Sciatic nerve (tissue), 2 donors: ENCODE measurements around the gene RECK. TPM values are rescaled to one million over a fixed set of nuclear protein-coding genes. Genes with fewer than 3 reads are reported as not detected.

Experiments
- ATAC-seq: fragments of 200-7000 bp; cut with Tn5 transposase; one replicate; pipeline ENCODE4 v1.9.1; 2020; ENCODE audit warnings: mild to moderate bottlenecking, moderate library complexity
- DNase-seq: peaks from one replicate; pipeline ENCODE4 v3.0.0-alpha.2; 2020; ENCODE audit warnings: low spot score
- intact Hi-C: fragments of 100-400 bp; cut with DNase I; formaldehyde crosslinking; loops from one replicate; pipeline ENCODE4 v1.14.2; 2022
- total RNA-seq: library from RNA; stranded (reverse); fragmentation: NEBNext Ultra II Directional; extraction: Animal tissue kit (Norgen Biotek cat#: 25700); gene quantifications from one replicate; pipeline ENCODE4 v1.2.1, GENCODE V29; 2021
- donor health status: DM: no; HTN: no; CAD: no.
- donor health status: DM: no; HTN: no; CAD: no.

The RECK gene
- total RNA-seq, 1 donor from 2014 or later, result 24.0 TPM

DNA sequence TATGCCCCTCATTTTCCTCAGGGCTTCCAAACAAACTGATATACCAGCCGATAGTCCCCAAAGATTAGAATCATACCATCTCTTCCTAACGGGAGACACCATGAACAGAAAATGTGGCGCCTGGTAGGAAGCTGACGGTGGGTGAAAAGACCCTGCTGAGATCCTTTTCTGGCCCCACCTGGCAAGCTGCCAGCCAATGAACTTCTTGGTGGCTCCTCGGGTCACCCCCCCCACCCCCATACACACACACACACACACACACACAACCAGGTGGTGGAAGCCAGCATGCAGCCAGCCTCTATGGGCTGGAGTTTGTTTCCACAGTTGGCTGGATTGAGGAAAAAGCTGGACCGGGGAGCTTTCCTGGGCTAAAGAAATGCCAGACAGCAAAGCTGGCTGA lies 127.7 kb downstream of the RECK start:
- DNase-seq, result no peak
- ATAC-seq, result no peak
- intact Hi-C loops, result no loop called here

DNA sequence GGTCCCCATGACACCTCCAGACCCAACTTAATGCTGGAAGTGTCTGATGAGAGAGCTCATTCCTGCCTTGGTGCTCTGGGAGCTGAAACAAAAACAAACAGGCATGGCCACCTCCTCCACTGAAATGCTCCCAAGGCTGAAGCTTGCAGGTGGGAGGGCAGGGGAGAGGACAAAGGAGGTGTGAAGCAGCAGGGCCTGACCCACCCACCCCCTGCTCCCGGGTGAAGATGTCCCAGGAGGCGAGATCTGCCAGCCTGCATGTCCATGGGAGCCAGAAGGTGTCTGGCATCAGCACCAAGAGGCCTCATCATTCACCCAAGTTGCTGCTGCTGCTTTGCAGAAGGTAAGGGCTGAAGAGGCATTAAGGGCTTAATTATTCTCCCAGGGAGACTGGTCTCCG lies 128.3 kb downstream of the RECK start:
- ATAC-seq, result no peak
- intact Hi-C loops, result no loop called here
- no peak for DNase-seq

DNA sequence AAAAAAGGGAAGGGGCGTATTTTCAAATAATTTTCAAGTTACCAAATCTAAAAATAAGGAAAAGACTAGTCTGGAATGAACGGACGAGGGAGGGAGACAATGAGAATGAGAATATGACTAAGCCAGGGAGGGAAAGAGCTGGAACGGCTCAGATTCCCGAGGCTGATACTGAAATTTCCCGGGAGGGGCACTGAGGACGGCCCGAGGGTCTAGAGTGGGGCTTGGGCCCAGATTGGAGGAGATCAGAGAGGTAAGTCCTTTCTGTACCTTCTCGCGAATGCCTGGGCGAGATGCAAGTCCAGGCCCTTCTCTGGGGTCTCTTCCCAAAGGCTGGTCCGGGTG lies 129.1 kb downstream of the RECK start:
- intact Hi-C loops, result no loop called here
- DNase-seq (no peak), ATAC-seq (peak; percentile 46)

DNA sequence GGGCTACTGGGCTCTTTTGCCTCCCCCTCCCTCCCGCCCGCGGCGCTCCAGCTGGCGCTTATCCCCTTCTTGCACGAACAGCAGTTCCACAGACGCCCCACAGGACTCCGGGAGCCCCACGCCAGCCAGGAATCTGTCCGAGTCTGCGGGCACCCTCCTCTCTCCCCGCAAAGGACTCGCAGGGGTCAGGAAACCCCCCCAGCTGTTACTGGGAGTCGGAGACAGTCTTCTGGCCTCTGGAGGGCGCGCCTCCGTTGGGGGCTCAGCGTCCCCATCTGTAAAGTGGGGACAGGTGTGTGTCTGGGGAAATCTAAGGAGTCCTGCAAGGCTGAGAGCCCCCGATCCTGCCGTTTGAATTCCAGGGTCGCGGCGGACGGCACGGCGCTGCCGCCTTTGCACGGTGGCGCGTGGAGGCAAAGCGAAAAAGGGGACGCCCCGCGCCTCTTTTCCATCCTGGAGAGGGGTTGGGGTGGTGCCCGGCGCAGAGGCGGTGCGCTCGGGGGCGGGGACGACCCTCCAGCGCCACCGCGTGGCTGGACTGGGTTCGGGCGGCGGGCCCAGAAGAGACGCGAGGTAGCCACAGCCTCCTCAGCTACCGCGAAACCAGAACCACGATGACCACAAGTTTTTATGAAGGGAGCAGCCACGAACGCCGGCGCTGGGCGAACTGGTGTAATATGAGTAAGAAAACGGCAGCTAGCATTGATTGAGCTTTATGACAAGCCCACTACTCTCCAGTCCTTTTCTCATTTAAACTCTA lies 129.6 kb downstream of the RECK start:
- intact Hi-C loops, result no loop called here
- DNase-seq (peak; percentile 89), ATAC-seq (peak; percentile 91)

DNA sequence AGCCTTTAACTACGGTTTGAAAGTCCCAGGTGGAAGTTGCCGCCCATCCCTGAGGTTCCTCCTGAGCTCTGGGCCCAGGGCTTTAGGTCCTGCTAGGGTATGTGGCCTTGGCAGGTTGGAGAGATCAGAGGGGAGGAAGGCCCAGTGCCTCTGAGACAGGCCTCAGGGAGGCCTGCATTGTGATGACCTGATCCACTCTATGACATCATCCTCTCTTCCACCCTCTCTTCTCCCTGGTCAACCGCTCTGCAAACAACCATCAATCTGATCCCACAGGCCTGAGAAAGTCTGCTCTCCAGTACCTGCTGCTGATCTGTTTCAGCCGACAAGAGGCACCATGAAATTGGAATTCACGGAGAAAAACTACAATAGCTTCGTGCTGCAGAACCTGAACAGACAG lies 132.5 kb downstream of the RECK start, which contains the start of gene CCIN:
Gene CCIN, plus strand, starts transcription at position 223 of the 400 bp plus-strand sequence. Its CDS starts 115 bp downstream, at position 338.
- intact Hi-C loops, result no loop called here
- no peak for DNase-seq
- no peak for ATAC-seq

DNA sequence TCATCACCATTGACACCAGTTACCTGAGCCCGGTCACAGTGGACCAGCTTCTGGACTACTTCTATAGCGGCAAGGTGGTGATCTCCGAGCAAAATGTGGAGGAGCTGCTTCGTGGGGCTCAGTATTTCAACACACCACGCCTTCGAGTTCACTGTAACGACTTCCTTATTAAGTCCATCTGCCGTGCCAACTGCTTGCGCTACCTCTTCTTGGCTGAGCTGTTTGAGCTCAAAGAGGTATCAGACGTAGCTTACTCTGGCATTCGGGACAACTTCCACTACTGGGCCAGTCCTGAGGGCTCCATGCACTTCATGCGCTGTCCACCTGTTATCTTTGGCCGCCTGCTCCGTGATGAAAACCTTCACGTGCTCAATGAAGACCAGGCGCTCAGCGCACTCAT lies 133.0 kb downstream of the RECK start:
- no peak for ATAC-seq
- no peak for DNase-seq
- intact Hi-C loops, result no loop called here

DNA sequence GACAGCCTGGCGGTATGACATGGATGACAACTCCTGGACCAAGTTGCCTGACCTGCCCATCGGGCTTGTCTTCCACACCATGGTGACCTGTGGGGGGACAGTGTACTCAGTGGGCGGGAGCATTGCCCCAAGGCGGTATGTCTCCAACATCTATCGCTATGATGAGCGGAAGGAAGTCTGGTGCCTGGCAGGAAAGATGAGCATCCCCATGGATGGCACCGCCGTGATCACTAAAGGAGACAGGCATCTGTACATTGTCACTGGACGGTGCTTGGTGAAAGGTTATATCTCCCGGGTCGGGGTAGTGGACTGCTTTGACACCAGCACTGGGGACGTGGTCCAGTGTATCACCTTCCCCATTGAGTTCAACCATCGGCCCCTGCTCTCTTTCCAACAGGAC lies 133.8 kb downstream of the RECK start:
- peak; percentile 47 for DNase-seq
- no peak for ATAC-seq
- intact Hi-C loops, result no loop called here

DNA sequence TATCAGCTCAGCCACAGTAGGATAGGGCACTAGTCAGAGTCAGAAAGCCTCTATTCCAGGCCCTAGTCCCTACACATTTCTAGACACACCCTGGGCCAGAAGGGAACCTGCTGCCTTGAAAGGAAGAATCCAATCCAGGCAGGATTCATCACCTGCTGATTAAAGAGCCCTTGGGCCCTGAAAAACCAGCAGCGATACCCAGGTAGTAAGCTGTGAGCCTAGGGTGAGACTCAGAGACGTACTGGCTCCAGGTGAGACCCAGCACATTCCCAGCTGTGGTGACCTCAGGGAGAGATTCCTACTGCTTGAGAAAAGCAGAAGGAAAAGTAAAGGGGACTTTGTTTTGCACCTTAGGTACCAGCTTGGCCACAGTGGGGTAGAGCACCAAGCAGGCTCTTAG lies 137.1 kb downstream of the RECK start:
- intact Hi-C loops, result no loop called here
- peak; percentile 13 for DNase-seq
- ATAC-seq, result no peak

Other genes starting within 250 kb of the RECK start
- gene NPR2, start 245.3 kb upstream of the RECK start, total RNA-seq, result 41.8 TPM
- gene SPAG8, start 224.7 kb upstream of the RECK start, total RNA-seq, result 6.3 TPM
- 31.2 TPM for gene HINT2, start 221.9 kb upstream of the RECK start, total RNA-seq
- not detected for gene FAM221B, start 208.2 kb upstream of the RECK start, total RNA-seq
- 31.7 TPM for gene TMEM8B, start 207.7 kb upstream of the RECK start, total RNA-seq
- not detected for gene OR13J1, start 166.5 kb upstream of the RECK start, total RNA-seq
- 4.5 TPM for gene HRCT1, start 130.7 kb upstream of the RECK start, total RNA-seq
- 5.8 TPM for gene SPAAR, start 127.4 kb upstream of the RECK start, total RNA-seq
- not detected for gene OR2S2, start 78.8 kb upstream of the RECK start, total RNA-seq
- 14.8 TPM for gene GLIPR2, start 99.8 kb downstream of the RECK start, total RNA-seq
- gene CCIN, start 132.5 kb downstream of the RECK start, total RNA-seq, result not detected
- gene CLTA, start 154.0 kb downstream of the RECK start, total RNA-seq, result 103 TPM
- 26.0 TPM for gene GNE, start 221.5 kb downstream of the RECK start, total RNA-seq